GM12878 (cell line): ENCODE results near the gene ARID5B. TPM values are rescaled to one million over a fixed set of nuclear protein-coding genes. Genes with fewer than 3 reads are reported as not detected.

Experiments used
- ATAC-seq: fragments of 200-7000 bp; cut with Tn5 transposase; 3 replicates; pipeline ENCODE4 v1.9.1; 2020; ENCODE audit warnings: mild to moderate bottlenecking, moderate library complexity
- BruUV-seq: library from RNA; stranded (reverse); fragments of 400-500 nt; replicated peaks from 2 replicates; lab custom pipeline; 2021; lab: Mats Ljungman, UMichigan
- CTCF ChIA-PET: fragments of 300-600 bp; sonication (Branson Sonifier 250); formaldehyde crosslinking; extraction: SDS; loops from one replicate; lab custom pipeline; 2021; ENCODE audit warnings: inconsistent platforms; lab: Yijun Ruan, JAX
- POLR2A ChIA-PET: fragments of 350-600 bp; formaldehyde crosslinking; extraction: SDS; loops from one replicate; lab custom pipeline; 2021; ENCODE audit warnings: inconsistent platforms; lab: Charles Lee
- RAD21 ChIA-PET: fragments of 300-600 bp; sonication (Branson Sonifier 250); formaldehyde crosslinking; loops from one replicate; lab custom pipeline; 2023; ENCODE audit warnings: antibody characterized with exemption; ENCODE audit not compliant: unreplicated experiment; lab: Charles Lee
- SMC1A ChIA-PET: fragments of 300-600 bp; sonication (Branson Sonifier 250); formaldehyde crosslinking; loops from one replicate; lab custom pipeline; 2023; ENCODE audit not compliant: unreplicated experiment, uncharacterized antibody; lab: Charles Lee
- DNase-seq: peaks from one replicate; pipeline ENCODE4 v3.0.0-alpha.2; 2011; ENCODE audit warnings: low read depth, low spot score
- FAIRE-seq: peaks from 3 replicates; lab custom pipeline; 2011; peaks lifted over from hg19 to GRCh38; lab: Jason Lieb, UNC
- H2AFZ ChIP-seq: 2 replicates; pipeline ENCODE4 v1.6.0; 2011; ENCODE audit warnings: low read depth, low read length, control low read depth; ENCODE audit not compliant: control insufficient read depth
- H3K27ac ChIP-seq: 2 replicates; pipeline ENCODE4 v1.5.1; 2011; ENCODE audit warnings: control low read depth; ENCODE audit not compliant: control insufficient read depth, insufficient read depth
- H3K27me3 ChIP-seq, 2 experiments: replicated peaks in 1 of 2; 2 replicates each; pipeline versions ENCODE4 v1.6.0 to v1.6.1; 2011; ENCODE audit warnings: low read length in 1 of 2; ENCODE audit not compliant: control insufficient read depth in 2 of 2, insufficient read depth in 2 of 2
- H3K36me3 ChIP-seq, 2 experiments: 2 replicates each; pipeline ENCODE4 v1.5.1; 2011; ENCODE audit warnings: low read length in 1 of 2; ENCODE audit not compliant: control insufficient read depth in 2 of 2, insufficient read depth in 2 of 2
- H3K4me1 ChIP-seq: 2 replicates; pipeline ENCODE4 v1.6.1; 2011; ENCODE audit warnings: mild to moderate bottlenecking, low read length, moderate library complexity, mixed read lengths; ENCODE audit not compliant: control insufficient read depth, insufficient read depth
- H3K4me2 ChIP-seq: 2 replicates; pipeline ENCODE4 v1.6.0; 2011; ENCODE audit warnings: control low read depth; ENCODE audit not compliant: control insufficient read depth, insufficient read depth
- H3K4me3 ChIP-seq: fragments of 200-600 bp; sonication (generic); 2 replicates; pipeline ENCODE4 v1.5.1; 2016
- H3K79me2 ChIP-seq: 2 replicates; pipeline ENCODE4 v1.6.0; 2011; ENCODE audit warnings: low read length; ENCODE audit not compliant: control insufficient read depth, insufficient read depth
- H3K9ac ChIP-seq: 2 replicates; pipeline ENCODE4 v1.8.0; 2011; ENCODE audit warnings: low read length, control low read depth, mixed read lengths; ENCODE audit not compliant: control insufficient read depth, insufficient read depth
- H3K9me3 ChIP-seq: replicated peaks from 3 replicates; pipeline ENCODE4 v1.5.1; 2011; ENCODE audit warnings: mild to moderate bottlenecking, low read length; ENCODE audit not compliant: control insufficient read depth, insufficient read depth
- H4K20me1 ChIP-seq: 2 replicates; pipeline ENCODE4 v1.6.0; 2011; ENCODE audit not compliant: control insufficient read depth, insufficient read depth
- BRCA1 ChIP-seq: IDR thresholded peaks from 2 replicates; pipeline ENCODE4 v1.6.1; 2011; ENCODE audit warnings: low read depth, low read length, improper control_type of control experiment
- CREM ChIP-seq: IDR thresholded peaks from 2 replicates; pipeline ENCODE4 v1.6.1; 2014; ENCODE audit warnings: antibody characterized with exemption, low read depth
- HDAC2 ChIP-seq: fragments of 200-600 bp; sonication (generic); IDR thresholded peaks from 2 replicates; pipeline ENCODE4 v1.6.1; 2017
- IKZF1 ChIP-seq: fragments of 450-650 bp; conservative IDR thresholded peaks from 2 replicates; pipeline ENCODE4 v1.6.1; 2017; ENCODE audit warnings: antibody characterized with exemption, mild to moderate bottlenecking
- MLLT1 ChIP-seq: fragments of 450-650 bp; IDR thresholded peaks from 2 replicates; pipeline ENCODE4 v1.6.1; 2016; ENCODE audit warnings: mild to moderate bottlenecking
- RAD21 ChIP-seq: IDR thresholded peaks from 2 replicates; pipeline ENCODE4 v1.6.1; 2011; ENCODE audit warnings: mild to moderate bottlenecking, low read depth, low read length, moderate library complexity; ENCODE audit not compliant: insufficient read depth
- RUNX3 ChIP-seq: IDR thresholded peaks from 2 replicates; pipeline ENCODE4 v1.6.1; 2012; ENCODE audit warnings: low read length, inconsistent platforms
- SREBF2 ChIP-seq: IDR thresholded peaks from 2 replicates; pipeline ENCODE4 v1.6.1; 2012; ENCODE audit warnings: mild to moderate bottlenecking, low read length
- TCF3 ChIP-seq: IDR thresholded peaks from 2 replicates; pipeline ENCODE4 v1.6.1; 2012; ENCODE audit warnings: low read depth, mild to moderate bottlenecking, low read length, borderline replicate concordance; ENCODE audit not compliant: insufficient read depth
- WGBS: methylation state at CpG from one replicate; pipeline ENCODE4 v1.1.6; 2016; ENCODE audit warnings: low lambda C conversion rate; ENCODE audit not compliant: insufficient replicate concordance, insufficient coverage; ENCODE audit errors: missing lambda C conversion rate; 5-methylcytosine and 5-hydroxymethylcytosine counted together
- in situ Hi-C: fragments of 300-500 bp; cut with MboI; formaldehyde crosslinking; loops from 9 replicates; pipeline ENCODE4 v1.14.3; 2018; ENCODE audit warnings: mixed read lengths
- intact Hi-C: fragments of 100-400 bp; cut with micrococcal nuclease; formaldehyde crosslinking; loops from one replicate; pipeline ENCODE4 v1.14.2; 2022; ENCODE audit not compliant: unreplicated experiment
- polyA plus RNA-seq, 11 experiments: library from polyadenylated mRNA; depleted of rRNA in 4 of 11; unstranded in 6 of 11; stranded (reverse) in 5 of 11; fragments of >200 nt; fragmentation: Nextera tagmentation in 4 of 11; fragmentation: Illumina TruSeq in 1 of 11; extraction: Ambion mirVana in 4 of 11; extraction: Trizol in 1 of 11; gene quantifications; 1 replicate in 1 of 11; 2 replicates in 10 of 11; pipeline versions ENCODE4 v1.2.1 to v1.2.3, GENCODE V29; 2011 to 2016; ENCODE audit warnings: inconsistent platforms in 2 of 11, missing spikeins in 2 of 11, low read depth in 1 of 11
- total RNA-seq, 4 experiments: library from RNA; depleted of rRNA in 3 of 4; stranded (reverse); fragments of >200 nt in 3 of 4; fragmentation: Illumina TruSeq in 1 of 4; extraction: Trizol in 1 of 4; gene quantifications; 2 replicates each; pipeline versions ENCODE4 v1.2.1 to v1.2.3, GENCODE V29; 2013 to 2021
- TF ChIP-seq, protein P1 (sequence below): IDR thresholded peaks from 2 replicates; pipeline ENCODE4 v1.6.1; 2012; ENCODE audit warnings: improper control_type of control experiment, low read depth, low read length; ENCODE audit not compliant: insufficient replicate concordance
- TF ChIP-seq, protein P2 (sequence below): fragments of 450-650 bp; IDR thresholded peaks from 2 replicates; pipeline ENCODE4 v1.6.1; 2017; ENCODE audit warnings: mild to moderate bottlenecking, moderate library complexity

The ARID5B gene
- total and polyA plus RNA-seq, 10 of the 15 experiments (the other 5 are each of a cell fraction or from before 2014, with no cell fraction given), result 2.7 to 8.5 (median 6.1) TPM

- TF ChIP-seq TCF3, result no peak
- no peak for TF ChIP-seq MLLT1
- no peak for TF ChIP-seq HDAC2
These were observed 174.4 kb downstream of the ARID5B start (continued) for GRCh38 chr10:62075912-62076311.

DNA sequence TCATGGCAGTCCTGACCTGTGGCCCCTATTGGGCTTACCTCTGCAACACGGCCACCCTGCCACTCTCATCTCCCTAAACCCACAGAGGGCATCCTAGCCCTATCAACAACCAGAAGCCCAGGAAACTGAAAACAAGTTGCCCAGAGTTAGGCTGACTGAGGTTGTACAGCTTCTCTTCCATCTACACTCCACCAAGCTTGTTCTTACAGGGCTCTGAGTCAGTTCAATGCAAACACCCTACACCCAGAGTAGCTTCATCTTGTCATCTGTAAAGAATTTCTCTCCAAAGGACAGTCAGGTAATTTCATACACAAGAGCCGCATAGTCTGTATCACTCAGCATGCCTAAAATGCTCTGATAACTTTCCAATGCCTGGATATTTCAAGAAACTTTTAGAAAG is 175.4 kb downstream of the ARID5B start:
- H3K4me1 ChIP-seq, result peaks cover 33% of the 10 kb centered on the region
- CTCF ChIA-PET, result no interaction called here
- no peak overlapping the region for H3K4me2 ChIP-seq
- ATAC-seq (peak; percentile 27), FAIRE-seq (no peak), DNase-seq (no peak)
- peaks cover 0 to 15% of the 10 kb centered on the region in 2 experiments; a peak in 3 of 4 replicates for H3K36me3 ChIP-seq
- H3K27me3 ChIP-seq, result no peaks in the 10 kb centered on the region
- no TSS peak for BruUV-seq
- H3K27ac ChIP-seq, result no peak overlapping the region
- no peak overlapping the region for H3K9ac ChIP-seq
- in situ Hi-C loops (no loop called here), intact Hi-C loops (no loop called here)
- H3K4me3 ChIP-seq, result no peak overlapping the region
- RAD21 ChIA-PET, result no interaction called here
- SMC1A ChIA-PET, result no interaction called here
- H4K20me1 ChIP-seq, result no peaks in the 10 kb centered on the region
- H3K9me3 ChIP-seq, result no peaks in the 10 kb centered on the region
- TF ChIP-seq BRCA1 (no peak), CREM (no peak), IKZF1 (no peak), SREBF2 (no peak), RAD21 (peak; percentile 33; the same call in 1 of the 2 replicates), RUNX3 (no peak)
- TF ChIP-seq, protein P1, sequence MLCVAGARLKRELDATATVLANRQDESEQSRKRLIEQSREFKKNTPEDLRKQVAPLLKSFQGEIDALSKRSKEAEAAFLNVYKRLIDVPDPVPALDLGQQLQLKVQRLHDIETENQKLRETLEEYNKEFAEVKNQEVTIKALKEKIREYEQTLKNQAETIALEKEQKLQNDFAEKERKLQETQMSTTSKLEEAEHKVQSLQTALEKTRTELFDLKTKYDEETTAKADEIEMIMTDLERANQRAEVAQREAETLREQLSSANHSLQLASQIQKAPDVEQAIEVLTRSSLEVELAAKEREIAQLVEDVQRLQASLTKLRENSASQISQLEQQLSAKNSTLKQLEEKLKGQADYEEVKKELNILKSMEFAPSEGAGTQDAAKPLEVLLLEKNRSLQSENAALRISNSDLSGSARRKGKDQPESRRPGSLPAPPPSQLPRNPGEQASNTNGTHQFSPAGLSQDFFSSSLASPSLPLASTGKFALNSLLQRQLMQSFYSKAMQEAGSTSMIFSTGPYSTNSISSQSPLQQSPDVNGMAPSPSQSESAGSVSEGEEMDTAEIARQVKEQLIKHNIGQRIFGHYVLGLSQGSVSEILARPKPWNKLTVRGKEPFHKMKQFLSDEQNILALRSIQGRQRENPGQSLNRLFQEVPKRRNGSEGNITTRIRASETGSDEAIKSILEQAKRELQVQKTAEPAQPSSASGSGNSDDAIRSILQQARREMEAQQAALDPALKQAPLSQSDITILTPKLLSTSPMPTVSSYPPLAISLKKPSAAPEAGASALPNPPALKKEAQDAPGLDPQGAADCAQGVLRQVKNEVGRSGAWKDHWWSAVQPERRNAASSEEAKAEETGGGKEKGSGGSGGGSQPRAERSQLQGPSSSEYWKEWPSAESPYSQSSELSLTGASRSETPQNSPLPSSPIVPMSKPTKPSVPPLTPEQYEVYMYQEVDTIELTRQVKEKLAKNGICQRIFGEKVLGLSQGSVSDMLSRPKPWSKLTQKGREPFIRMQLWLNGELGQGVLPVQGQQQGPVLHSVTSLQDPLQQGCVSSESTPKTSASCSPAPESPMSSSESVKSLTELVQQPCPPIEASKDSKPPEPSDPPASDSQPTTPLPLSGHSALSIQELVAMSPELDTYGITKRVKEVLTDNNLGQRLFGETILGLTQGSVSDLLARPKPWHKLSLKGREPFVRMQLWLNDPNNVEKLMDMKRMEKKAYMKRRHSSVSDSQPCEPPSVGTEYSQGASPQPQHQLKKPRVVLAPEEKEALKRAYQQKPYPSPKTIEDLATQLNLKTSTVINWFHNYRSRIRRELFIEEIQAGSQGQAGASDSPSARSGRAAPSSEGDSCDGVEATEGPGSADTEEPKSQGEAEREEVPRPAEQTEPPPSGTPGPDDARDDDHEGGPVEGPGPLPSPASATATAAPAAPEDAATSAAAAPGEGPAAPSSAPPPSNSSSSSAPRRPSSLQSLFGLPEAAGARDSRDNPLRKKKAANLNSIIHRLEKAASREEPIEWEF, result no peak
- TF ChIP-seq, protein P2, sequence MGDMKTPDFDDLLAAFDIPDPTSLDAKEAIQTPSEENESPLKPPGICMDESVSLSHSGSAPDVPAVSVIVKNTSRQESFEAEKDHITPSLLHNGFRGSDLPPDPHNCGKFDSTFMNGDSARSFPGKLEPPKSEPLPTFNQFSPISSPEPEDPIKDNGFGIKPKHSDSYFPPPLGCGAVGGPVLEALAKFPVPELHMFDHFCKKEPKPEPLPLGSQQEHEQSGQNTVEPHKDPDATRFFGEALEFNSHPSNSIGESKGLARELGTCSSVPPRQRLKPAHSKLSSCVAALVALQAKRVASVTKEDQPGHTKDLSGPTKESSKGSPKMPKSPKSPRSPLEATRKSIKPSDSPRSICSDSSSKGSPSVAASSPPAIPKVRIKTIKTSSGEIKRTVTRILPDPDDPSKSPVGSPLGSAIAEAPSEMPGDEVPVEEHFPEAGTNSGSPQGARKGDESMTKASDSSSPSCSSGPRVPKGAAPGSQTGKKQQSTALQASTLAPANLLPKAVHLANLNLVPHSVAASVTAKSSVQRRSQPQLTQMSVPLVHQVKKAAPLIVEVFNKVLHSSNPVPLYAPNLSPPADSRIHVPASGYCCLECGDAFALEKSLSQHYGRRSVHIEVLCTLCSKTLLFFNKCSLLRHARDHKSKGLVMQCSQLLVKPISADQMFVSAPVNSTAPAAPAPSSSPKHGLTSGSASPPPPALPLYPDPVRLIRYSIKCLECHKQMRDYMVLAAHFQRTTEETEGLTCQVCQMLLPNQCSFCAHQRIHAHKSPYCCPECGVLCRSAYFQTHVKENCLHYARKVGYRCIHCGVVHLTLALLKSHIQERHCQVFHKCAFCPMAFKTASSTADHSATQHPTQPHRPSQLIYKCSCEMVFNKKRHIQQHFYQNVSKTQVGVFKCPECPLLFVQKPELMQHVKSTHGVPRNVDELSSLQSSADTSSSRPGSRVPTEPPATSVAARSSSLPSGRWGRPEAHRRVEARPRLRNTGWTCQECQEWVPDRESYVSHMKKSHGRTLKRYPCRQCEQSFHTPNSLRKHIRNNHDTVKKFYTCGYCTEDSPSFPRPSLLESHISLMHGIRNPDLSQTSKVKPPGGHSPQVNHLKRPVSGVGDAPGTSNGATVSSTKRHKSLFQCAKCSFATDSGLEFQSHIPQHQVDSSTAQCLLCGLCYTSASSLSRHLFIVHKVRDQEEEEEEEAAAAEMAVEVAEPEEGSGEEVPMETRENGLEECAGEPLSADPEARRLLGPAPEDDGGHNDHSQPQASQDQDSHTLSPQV, result no peak
- POLR2A ChIA-PET, result no interaction called here
- 21% methylated on average over 2 of the region's 2 CpGs for WGBS
- peaks cover 13% of the 10 kb centered on the region for H3K79me2 ChIP-seq
- no peak overlapping the region for H2AFZ ChIP-seq
